GM12878 (cell line): ENCODE measurements around the gene TTLL10. TPM values are rescaled to one million over a fixed set of nuclear protein-coding genes. Genes with fewer than 3 reads are reported as not detected.

Experiments
- ATAC-seq: fragments of 200-7000 bp; cut with Tn5 transposase; 3 replicates; pipeline ENCODE4 v1.9.1; 2020; ENCODE audit warnings: mild to moderate bottlenecking, moderate library complexity
- BruUV-seq: library from RNA; stranded (reverse); fragments of 400-500 nt; replicated peaks from 2 replicates; lab custom pipeline; 2021; lab: Mats Ljungman, UMichigan
- CTCF ChIA-PET: fragments of 300-600 bp; sonication (Branson Sonifier 250); formaldehyde crosslinking; extraction: SDS; loops from one replicate; lab custom pipeline; 2021; ENCODE audit warnings: inconsistent platforms; lab: Yijun Ruan, JAX
- POLR2A ChIA-PET: fragments of 350-600 bp; formaldehyde crosslinking; extraction: SDS; loops from one replicate; lab custom pipeline; 2021; ENCODE audit warnings: inconsistent platforms; lab: Charles Lee
- RAD21 ChIA-PET: fragments of 300-600 bp; sonication (Branson Sonifier 250); formaldehyde crosslinking; loops from one replicate; lab custom pipeline; 2023; ENCODE audit warnings: antibody characterized with exemption; ENCODE audit not compliant: unreplicated experiment; lab: Charles Lee
- SMC1A ChIA-PET: fragments of 300-600 bp; sonication (Branson Sonifier 250); formaldehyde crosslinking; loops from one replicate; lab custom pipeline; 2023; ENCODE audit not compliant: unreplicated experiment, uncharacterized antibody; lab: Charles Lee
- DNase-seq: peaks from one replicate; pipeline ENCODE4 v3.0.0-alpha.2; 2011; ENCODE audit warnings: low read depth, low spot score
- FAIRE-seq: peaks from 3 replicates; lab custom pipeline; 2011; peaks lifted over from hg19 to GRCh38; lab: Jason Lieb, UNC
- H2AFZ ChIP-seq: 2 replicates; pipeline ENCODE4 v1.6.0; 2011; ENCODE audit warnings: low read depth, low read length, control low read depth; ENCODE audit not compliant: control insufficient read depth
- H3K27ac ChIP-seq: 2 replicates; pipeline ENCODE4 v1.5.1; 2011; ENCODE audit warnings: control low read depth; ENCODE audit not compliant: control insufficient read depth, insufficient read depth
- H3K27me3 ChIP-seq, 2 experiments: replicated peaks in 1 of 2; 2 replicates each; pipeline versions ENCODE4 v1.6.0 to v1.6.1; 2011; ENCODE audit warnings: low read length in 1 of 2; ENCODE audit not compliant: control insufficient read depth in 2 of 2, insufficient read depth in 2 of 2
- H3K36me3 ChIP-seq, 2 experiments: 2 replicates each; pipeline ENCODE4 v1.5.1; 2011; ENCODE audit warnings: low read length in 1 of 2; ENCODE audit not compliant: control insufficient read depth in 2 of 2, insufficient read depth in 2 of 2
- H3K4me1 ChIP-seq: 2 replicates; pipeline ENCODE4 v1.6.1; 2011; ENCODE audit warnings: mild to moderate bottlenecking, low read length, moderate library complexity, mixed read lengths; ENCODE audit not compliant: control insufficient read depth, insufficient read depth
- H3K4me2 ChIP-seq: 2 replicates; pipeline ENCODE4 v1.6.0; 2011; ENCODE audit warnings: control low read depth; ENCODE audit not compliant: control insufficient read depth, insufficient read depth
- H3K4me3 ChIP-seq: fragments of 200-600 bp; sonication (generic); 2 replicates; pipeline ENCODE4 v1.5.1; 2016
- H3K79me2 ChIP-seq: 2 replicates; pipeline ENCODE4 v1.6.0; 2011; ENCODE audit warnings: low read length; ENCODE audit not compliant: control insufficient read depth, insufficient read depth
- H3K9ac ChIP-seq: 2 replicates; pipeline ENCODE4 v1.8.0; 2011; ENCODE audit warnings: low read length, control low read depth, mixed read lengths; ENCODE audit not compliant: control insufficient read depth, insufficient read depth
- H3K9me3 ChIP-seq: replicated peaks from 3 replicates; pipeline ENCODE4 v1.5.1; 2011; ENCODE audit warnings: mild to moderate bottlenecking, low read length; ENCODE audit not compliant: control insufficient read depth, insufficient read depth
- H4K20me1 ChIP-seq: 2 replicates; pipeline ENCODE4 v1.6.0; 2011; ENCODE audit not compliant: control insufficient read depth, insufficient read depth
- ATF3 ChIP-seq: IDR thresholded peaks from 2 replicates; pipeline ENCODE4 v1.6.1; 2011; ENCODE audit warnings: low read depth, mild to moderate bottlenecking, low read length, moderate library complexity, borderline replicate concordance; ENCODE audit errors: extremely low read depth
- BHLHE40 ChIP-seq, 2 experiments: fragments of 450-650 bp in 1 of 2; IDR thresholded peaks; 2 replicates each; pipeline ENCODE4 v1.6.1; 2011 to 2017; ENCODE audit warnings: low read depth in 2 of 2, borderline replicate concordance in 1 of 2, improper control_type of control experiment in 1 of 2, low read length in 1 of 2, mild to moderate bottlenecking in 1 of 2
- CTCF ChIP-seq, 3 experiments: IDR thresholded peaks in 2 of 3; conservative IDR thresholded peaks in 1 of 3; 2 replicates each; pipeline ENCODE4 v1.5.1; 2011; ENCODE audit warnings: low read depth in 3 of 3, low read length in 3 of 3, mild to moderate bottlenecking in 3 of 3, control low read depth in 2 of 3, moderate library complexity in 2 of 3, inconsistent platforms in 1 of 3, mixed read lengths in 1 of 3; ENCODE audit not compliant: control insufficient read depth in 2 of 3, insufficient read depth in 1 of 3; ENCODE audit errors: extremely low read depth in 1 of 3
- EGR1 ChIP-seq, 2 experiments: IDR thresholded peaks; 1 replicate in 1 of 2; 2 replicates in 1 of 2; pipeline ENCODE4 v1.6.1; 2011 to 2012; ENCODE audit warnings: low read depth in 2 of 2, low read length in 2 of 2, borderline replicate concordance in 1 of 2, mild to moderate bottlenecking in 1 of 2, moderate library complexity in 1 of 2
- GATAD2B ChIP-seq: fragments of 450-650 bp; conservative IDR thresholded peaks from 2 replicates; pipeline ENCODE4 v1.6.1; 2017; ENCODE audit warnings: low read depth, mild to moderate bottlenecking, moderate library complexity
- HDAC2 ChIP-seq: fragments of 200-600 bp; sonication (generic); IDR thresholded peaks from 2 replicates; pipeline ENCODE4 v1.6.1; 2017
- IKZF1 ChIP-seq: fragments of 450-650 bp; conservative IDR thresholded peaks from 2 replicates; pipeline ENCODE4 v1.6.1; 2017; ENCODE audit warnings: antibody characterized with exemption, mild to moderate bottlenecking
- MEF2B ChIP-seq: fragments of 450-650 bp; IDR thresholded peaks from 2 replicates; pipeline ENCODE4 v1.6.1; 2018; ENCODE audit warnings: mild to moderate bottlenecking, moderate library complexity; ENCODE audit not compliant: partially characterized antibody, poor library complexity, severe bottlenecking
- NBN ChIP-seq: fragments of 450-650 bp; IDR thresholded peaks from 2 replicates; pipeline ENCODE4 v1.6.1; 2016
- NRF1 ChIP-seq: conservative IDR thresholded peaks from 2 replicates; pipeline ENCODE4 v1.6.1; 2011; ENCODE audit warnings: mild to moderate bottlenecking, low read depth, low read length, improper control_type of control experiment
- PAX5 ChIP-seq: IDR thresholded peaks from 2 replicates; pipeline ENCODE4 v1.6.1; 2011; ENCODE audit warnings: low read depth, low read length, borderline replicate concordance
- PAX8 ChIP-seq: fragments of 450-650 bp; IDR thresholded peaks from 2 replicates; pipeline ENCODE4 v1.6.1; 2017; ENCODE audit warnings: mild to moderate bottlenecking, moderate library complexity
- PML ChIP-seq: IDR thresholded peaks from 2 replicates; pipeline ENCODE4 v1.6.1; 2012; ENCODE audit warnings: low read length, inconsistent platforms
- POLR2AphosphoS5 ChIP-seq: IDR thresholded peaks from 2 replicates; pipeline ENCODE4 v1.6.1; 2011; ENCODE audit warnings: mild to moderate bottlenecking, low read length, inconsistent platforms
- RAD21 ChIP-seq: IDR thresholded peaks from 2 replicates; pipeline ENCODE4 v1.6.1; 2011; ENCODE audit warnings: mild to moderate bottlenecking, low read depth, low read length, moderate library complexity; ENCODE audit not compliant: insufficient read depth
- RCOR1 ChIP-seq: conservative IDR thresholded peaks from 2 replicates; pipeline ENCODE4 v1.6.1; 2012; ENCODE audit warnings: low read depth, low read length, improper control_type of control experiment
- RELA ChIP-seq: fragments of 450-650 bp; IDR thresholded peaks from 2 replicates; pipeline ENCODE4 v1.8.0; 2014; ENCODE audit warnings: borderline replicate concordance; ENCODE audit not compliant: partially characterized antibody
- RUNX3 ChIP-seq: IDR thresholded peaks from 2 replicates; pipeline ENCODE4 v1.6.1; 2012; ENCODE audit warnings: low read length, inconsistent platforms
- SPI1 ChIP-seq: IDR thresholded peaks from 2 replicates; pipeline ENCODE4 v1.6.1; 2011; ENCODE audit warnings: low read depth, mild to moderate bottlenecking, low read length, moderate library complexity, borderline replicate concordance; ENCODE audit not compliant: insufficient read depth
- SRF ChIP-seq, 2 experiments: IDR thresholded peaks; 2 replicates each; pipeline ENCODE4 v1.6.1; 2011; ENCODE audit warnings: low read depth in 2 of 2, low read length in 2 of 2, mild to moderate bottlenecking in 1 of 2, moderate library complexity in 1 of 2
- YY1 ChIP-seq: IDR thresholded peaks from 2 replicates; pipeline ENCODE4 v1.6.1; 2011; ENCODE audit warnings: low read depth, mild to moderate bottlenecking, low read length
- WGBS: methylation state at CpG from one replicate; pipeline ENCODE4 v1.1.6; 2016; ENCODE audit warnings: low lambda C conversion rate; ENCODE audit not compliant: insufficient replicate concordance, insufficient coverage; ENCODE audit errors: missing lambda C conversion rate; 5-methylcytosine and 5-hydroxymethylcytosine counted together
- in situ Hi-C: fragments of 300-500 bp; cut with MboI; formaldehyde crosslinking; loops from 9 replicates; pipeline ENCODE4 v1.14.3; 2018; ENCODE audit warnings: mixed read lengths
- intact Hi-C: fragments of 100-400 bp; cut with micrococcal nuclease; formaldehyde crosslinking; loops from one replicate; pipeline ENCODE4 v1.14.2; 2022; ENCODE audit not compliant: unreplicated experiment
- polyA plus RNA-seq, 11 experiments: library from polyadenylated mRNA; depleted of rRNA in 4 of 11; unstranded in 6 of 11; stranded (reverse) in 5 of 11; fragments of >200 nt; fragmentation: Nextera tagmentation in 4 of 11; fragmentation: Illumina TruSeq in 1 of 11; extraction: Ambion mirVana in 4 of 11; extraction: Trizol in 1 of 11; gene quantifications; 1 replicate in 1 of 11; 2 replicates in 10 of 11; pipeline versions ENCODE4 v1.2.1 to v1.2.3, GENCODE V29; 2011 to 2016; ENCODE audit warnings: inconsistent platforms in 2 of 11, missing spikeins in 2 of 11, low read depth in 1 of 11
- total RNA-seq, 4 experiments: library from RNA; depleted of rRNA in 3 of 4; stranded (reverse); fragments of >200 nt in 3 of 4; fragmentation: Illumina TruSeq in 1 of 4; extraction: Trizol in 1 of 4; gene quantifications; 2 replicates each; pipeline versions ENCODE4 v1.2.1 to v1.2.3, GENCODE V29; 2013 to 2021

Gene TTLL10
- total and polyA plus RNA-seq, 10 of the 15 experiments (the other 5 are each of a cell fraction or from before 2014, with no cell fraction given), result not detected

DNA sequence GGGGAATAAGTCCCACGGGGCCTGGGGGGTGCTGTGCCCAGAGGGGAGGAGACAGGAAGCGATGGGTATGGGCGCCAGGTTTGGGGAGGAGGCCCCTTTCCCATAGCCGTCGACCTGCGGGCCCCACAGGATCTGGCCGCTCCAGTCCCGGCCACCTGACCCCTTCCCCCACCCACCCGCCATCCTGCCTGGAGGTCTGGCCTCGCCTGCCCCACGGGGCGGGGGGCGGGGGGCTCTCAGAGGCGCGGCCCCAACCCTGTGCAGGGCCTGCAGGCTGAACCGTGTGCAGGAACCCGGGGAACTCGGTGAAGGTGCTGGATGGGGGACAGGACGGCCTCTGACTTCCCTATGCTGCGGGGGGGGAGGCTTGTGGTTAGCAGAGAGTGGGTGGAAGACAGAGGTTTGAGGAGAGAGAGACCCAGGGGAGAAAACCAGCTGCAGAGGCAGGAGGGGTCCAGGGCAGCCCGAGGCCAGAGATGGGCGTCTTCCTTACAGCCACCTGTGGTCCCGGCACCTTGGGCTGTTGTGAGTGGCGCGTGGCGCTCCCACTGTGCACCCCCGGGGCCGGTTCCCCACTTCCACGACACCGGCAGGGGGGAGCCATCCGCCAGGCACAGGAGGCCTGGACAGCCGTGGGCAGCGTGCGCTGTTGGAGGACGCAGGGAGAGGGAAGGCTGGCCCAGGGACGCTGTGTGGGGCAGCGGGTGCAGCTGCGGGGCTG is 35.2 kb downstream of the TTLL10 start:
- Histone ChIP-seq H4K20me1 (no peaks in the 10 kb centered on the region), H3K36me3 (no peaks in the 10 kb centered on the region), H3K9ac (no peak overlapping the region), H3K27ac (no peak overlapping the region), H3K9me3 (no peaks in the 10 kb centered on the region), H3K27me3 (peaks cover 0 to 8% of the 10 kb centered on the region in 2 experiments; a peak in 1 of 4 replicates), H3K4me2 (no peak overlapping the region), H3K4me1 (peaks cover 40% of the 10 kb centered on the region), H3K4me3 (no peak overlapping the region), H2AFZ (no peak overlapping the region), H3K79me2 (no peaks in the 10 kb centered on the region)
- intact Hi-C loops, result no loop called here
- CTCF ChIA-PET, result interaction anchor here (0.6 to 2.2 kb wide), 3 partner anchors 71 to 87 kb away, joined by 3 to 14 read pairs (median 5); no protein-coding TSS in a partner anchor
- TF ChIP-seq HDAC2 (no peak), GATAD2B (peak; percentile 38; the same call in 1 of the 2 replicates), NBN (no peak), PAX8 (no peak), RCOR1 (no peak), PML (no peak), EGR1 (IDR thresholded peaks at IDR 0.05; ENCODE audit: borderline replicate concordance in 1 of 2, low read depth in 2 of 2, low read length in 2 of 2) (peak in 1 of 2 experiments; percentile 80; a peak in 2 of 3 replicates), PAX5 (0 out of 2 replicates have a peak, but pooled peaks have one; percentile 6), ATF3 (no peak), IKZF1 (peak; percentile 49; the same call in 1 of the 2 replicates), SRF (IDR thresholded peaks at IDR 0.05; ENCODE audit: low read depth in 2 of 2, low read length in 2 of 2) (no peak), YY1 (no peak), POLR2AphosphoS5 (no peak), NRF1 (no peak), RUNX3 (peak; percentile 92), MEF2B (peak; percentile 28), RAD21 (no peak), RELA (no peak), SPI1 (0 out of 2 replicates have a peak, but pooled peaks have one; percentile 18), BHLHE40 (IDR thresholded peaks at IDR 0.05; ENCODE audit: borderline replicate concordance in 1 of 2, low read depth in 2 of 2, low read length in 1 of 2) (peak in 1 of 2 experiments; percentile 2; a peak in 1 of 4 replicates), CTCF (IDR thresholded peaks at IDR 0.05 in 2 of 3, conservative IDR thresholded peaks at IDR 0.05 in 1 of 3; ENCODE audit: control insufficient read depth in 2 of 3, extremely low read depth in 1 of 3, insufficient read depth in 1 of 3, low read depth in 3 of 3, low read length in 3 of 3) (no peak)
- RAD21 ChIA-PET, result no interaction called here
- DNase-seq, result no peak
- FAIRE-seq, result no peak
- POLR2A ChIA-PET, result interaction anchor here (1.1 to 2.6 kb wide), 3 partner anchors 8 to 37 kb away, joined by 3 to 8 read pairs (median 4); partner anchors contain the start of genes B3GALT6 and SDF4
- ATAC-seq, result peak; percentile 8
- in situ Hi-C loops, result no loop called here
- no TSS peak for BruUV-seq
- 18% methylated on average over 31 of the region's 38 CpGs for WGBS
- SMC1A ChIA-PET, result no interaction called here
